ENCODE measurements around the gene ZNF304. TPM values are rescaled to one million over a fixed set of nuclear protein-coding genes. Genes with fewer than 3 reads are reported as not detected.

ZNF304 gene
- total and polyA plus RNA-seq, 2 experiments from 2014 or later: 3.5 to 12.4 TPM

DNA sequence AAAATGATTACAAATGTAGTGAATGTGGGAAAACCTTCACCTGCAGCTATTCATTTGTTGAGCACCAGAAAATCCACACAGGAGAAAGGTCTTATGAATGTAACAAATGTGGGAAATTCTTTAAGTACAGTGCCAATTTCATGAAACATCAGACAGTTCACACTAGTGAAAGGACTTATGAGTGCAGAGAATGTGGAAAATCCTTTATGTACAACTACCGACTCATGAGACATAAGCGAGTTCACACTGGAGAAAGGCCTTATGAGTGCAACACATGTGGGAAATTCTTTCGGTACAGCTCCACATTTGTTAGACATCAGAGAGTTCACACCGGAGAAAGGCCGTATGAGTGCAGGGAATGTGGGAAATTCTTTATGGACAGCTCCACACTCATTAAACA lies 47.8 kb downstream of the ZNF304 start:
- Histone ChIP-seq H4K20me1 (replicated peaks; ENCODE audit: insufficient read depth) (no peaks in the 10 kb centered on the region), H3K79me2 (replicated peaks; ENCODE audit: insufficient read depth) (no peaks in the 10 kb centered on the region), H3K4me1 (ENCODE audit: insufficient read depth) (no peaks in the 10 kb centered on the region), H3K36me3 (ENCODE audit: insufficient read depth) (peaks cover 8% of the 10 kb centered on the region; the same call in 1 of the 2 replicates), H3K4me3 (no peak overlapping the region), H3K27me3 (ENCODE audit: insufficient read depth) (no peaks in the 10 kb centered on the region), H3K4me2 (no peak overlapping the region), H2AFZ (no peak overlapping the region), H3K27ac (ENCODE audit: low read depth) (no peak overlapping the region), H3F3A (replicated peaks; ENCODE audit: low read depth) (no peaks in the 10 kb centered on the region), H3K9me2 (ENCODE audit: insufficient read depth) (no peaks in the 10 kb centered on the region)
- no peaks in the 10 kb centered on the region for H3K27me3 Mint-ChIP-seq (ENCODE audit: insufficient read depth, low read depth, poor library complexity)
- peaks cover 49% of the 10 kb centered on the region for H3K36me3 Mint-ChIP-seq (ENCODE audit: low read depth)
- no peak overlapping the region for H3K27ac Mint-ChIP-seq
- ATAC-seq (no peak), DNase-seq (ENCODE audit: low spot score) (no peak)
- no peaks in the 10 kb centered on the region for H3K4me1 Mint-ChIP-seq
- H3K9me3 Mint-ChIP-seq: peaks cover 25% of the 10 kb centered on the region
- TF ChIP-seq ZNF114 (CRISPR knock-in tag; IDR thresholded peaks at IDR 0.05): no peak
- TF ChIP-seq, protein P1, sequence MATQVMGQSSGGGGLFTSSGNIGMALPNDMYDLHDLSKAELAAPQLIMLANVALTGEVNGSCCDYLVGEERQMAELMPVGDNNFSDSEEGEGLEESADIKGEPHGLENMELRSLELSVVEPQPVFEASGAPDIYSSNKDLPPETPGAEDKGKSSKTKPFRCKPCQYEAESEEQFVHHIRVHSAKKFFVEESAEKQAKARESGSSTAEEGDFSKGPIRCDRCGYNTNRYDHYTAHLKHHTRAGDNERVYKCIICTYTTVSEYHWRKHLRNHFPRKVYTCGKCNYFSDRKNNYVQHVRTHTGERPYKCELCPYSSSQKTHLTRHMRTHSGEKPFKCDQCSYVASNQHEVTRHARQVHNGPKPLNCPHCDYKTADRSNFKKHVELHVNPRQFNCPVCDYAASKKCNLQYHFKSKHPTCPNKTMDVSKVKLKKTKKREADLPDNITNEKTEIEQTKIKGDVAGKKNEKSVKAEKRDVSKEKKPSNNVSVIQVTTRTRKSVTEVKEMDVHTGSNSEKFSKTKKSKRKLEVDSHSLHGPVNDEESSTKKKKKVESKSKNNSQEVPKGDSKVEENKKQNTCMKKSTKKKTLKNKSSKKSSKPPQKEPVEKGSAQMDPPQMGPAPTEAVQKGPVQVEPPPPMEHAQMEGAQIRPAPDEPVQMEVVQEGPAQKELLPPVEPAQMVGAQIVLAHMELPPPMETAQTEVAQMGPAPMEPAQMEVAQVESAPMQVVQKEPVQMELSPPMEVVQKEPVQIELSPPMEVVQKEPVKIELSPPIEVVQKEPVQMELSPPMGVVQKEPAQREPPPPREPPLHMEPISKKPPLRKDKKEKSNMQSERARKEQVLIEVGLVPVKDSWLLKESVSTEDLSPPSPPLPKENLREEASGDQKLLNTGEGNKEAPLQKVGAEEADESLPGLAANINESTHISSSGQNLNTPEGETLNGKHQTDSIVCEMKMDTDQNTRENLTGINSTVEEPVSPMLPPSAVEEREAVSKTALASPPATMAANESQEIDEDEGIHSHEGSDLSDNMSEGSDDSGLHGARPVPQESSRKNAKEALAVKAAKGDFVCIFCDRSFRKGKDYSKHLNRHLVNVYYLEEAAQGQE (IDR thresholded peaks at IDR 0.05; ENCODE audit: unreplicated experiment): no peak
- no peak for TF ChIP-seq EZH2phosphoT487 (IDR thresholded peaks at IDR 0.05; ENCODE audit: unreplicated experiment)
- no peak for TF ChIP-seq CREB1 (CRISPR knock-in tag; IDR thresholded peaks at IDR 0.05; ENCODE audit: low read depth)
- TF ChIP-seq, protein P2, sequence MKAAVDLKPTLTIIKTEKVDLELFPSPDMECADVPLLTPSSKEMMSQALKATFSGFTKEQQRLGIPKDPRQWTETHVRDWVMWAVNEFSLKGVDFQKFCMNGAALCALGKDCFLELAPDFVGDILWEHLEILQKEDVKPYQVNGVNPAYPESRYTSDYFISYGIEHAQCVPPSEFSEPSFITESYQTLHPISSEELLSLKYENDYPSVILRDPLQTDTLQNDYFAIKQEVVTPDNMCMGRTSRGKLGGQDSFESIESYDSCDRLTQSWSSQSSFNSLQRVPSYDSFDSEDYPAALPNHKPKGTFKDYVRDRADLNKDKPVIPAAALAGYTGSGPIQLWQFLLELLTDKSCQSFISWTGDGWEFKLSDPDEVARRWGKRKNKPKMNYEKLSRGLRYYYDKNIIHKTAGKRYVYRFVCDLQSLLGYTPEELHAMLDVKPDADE (IDR thresholded peaks at IDR 0.05): no peak
- TF ChIP-seq ZNF331 (CRISPR knock-in tag; IDR thresholded peaks at IDR 0.05; ENCODE audit: low read depth): no peak
- TF ChIP-seq, protein P3, sequence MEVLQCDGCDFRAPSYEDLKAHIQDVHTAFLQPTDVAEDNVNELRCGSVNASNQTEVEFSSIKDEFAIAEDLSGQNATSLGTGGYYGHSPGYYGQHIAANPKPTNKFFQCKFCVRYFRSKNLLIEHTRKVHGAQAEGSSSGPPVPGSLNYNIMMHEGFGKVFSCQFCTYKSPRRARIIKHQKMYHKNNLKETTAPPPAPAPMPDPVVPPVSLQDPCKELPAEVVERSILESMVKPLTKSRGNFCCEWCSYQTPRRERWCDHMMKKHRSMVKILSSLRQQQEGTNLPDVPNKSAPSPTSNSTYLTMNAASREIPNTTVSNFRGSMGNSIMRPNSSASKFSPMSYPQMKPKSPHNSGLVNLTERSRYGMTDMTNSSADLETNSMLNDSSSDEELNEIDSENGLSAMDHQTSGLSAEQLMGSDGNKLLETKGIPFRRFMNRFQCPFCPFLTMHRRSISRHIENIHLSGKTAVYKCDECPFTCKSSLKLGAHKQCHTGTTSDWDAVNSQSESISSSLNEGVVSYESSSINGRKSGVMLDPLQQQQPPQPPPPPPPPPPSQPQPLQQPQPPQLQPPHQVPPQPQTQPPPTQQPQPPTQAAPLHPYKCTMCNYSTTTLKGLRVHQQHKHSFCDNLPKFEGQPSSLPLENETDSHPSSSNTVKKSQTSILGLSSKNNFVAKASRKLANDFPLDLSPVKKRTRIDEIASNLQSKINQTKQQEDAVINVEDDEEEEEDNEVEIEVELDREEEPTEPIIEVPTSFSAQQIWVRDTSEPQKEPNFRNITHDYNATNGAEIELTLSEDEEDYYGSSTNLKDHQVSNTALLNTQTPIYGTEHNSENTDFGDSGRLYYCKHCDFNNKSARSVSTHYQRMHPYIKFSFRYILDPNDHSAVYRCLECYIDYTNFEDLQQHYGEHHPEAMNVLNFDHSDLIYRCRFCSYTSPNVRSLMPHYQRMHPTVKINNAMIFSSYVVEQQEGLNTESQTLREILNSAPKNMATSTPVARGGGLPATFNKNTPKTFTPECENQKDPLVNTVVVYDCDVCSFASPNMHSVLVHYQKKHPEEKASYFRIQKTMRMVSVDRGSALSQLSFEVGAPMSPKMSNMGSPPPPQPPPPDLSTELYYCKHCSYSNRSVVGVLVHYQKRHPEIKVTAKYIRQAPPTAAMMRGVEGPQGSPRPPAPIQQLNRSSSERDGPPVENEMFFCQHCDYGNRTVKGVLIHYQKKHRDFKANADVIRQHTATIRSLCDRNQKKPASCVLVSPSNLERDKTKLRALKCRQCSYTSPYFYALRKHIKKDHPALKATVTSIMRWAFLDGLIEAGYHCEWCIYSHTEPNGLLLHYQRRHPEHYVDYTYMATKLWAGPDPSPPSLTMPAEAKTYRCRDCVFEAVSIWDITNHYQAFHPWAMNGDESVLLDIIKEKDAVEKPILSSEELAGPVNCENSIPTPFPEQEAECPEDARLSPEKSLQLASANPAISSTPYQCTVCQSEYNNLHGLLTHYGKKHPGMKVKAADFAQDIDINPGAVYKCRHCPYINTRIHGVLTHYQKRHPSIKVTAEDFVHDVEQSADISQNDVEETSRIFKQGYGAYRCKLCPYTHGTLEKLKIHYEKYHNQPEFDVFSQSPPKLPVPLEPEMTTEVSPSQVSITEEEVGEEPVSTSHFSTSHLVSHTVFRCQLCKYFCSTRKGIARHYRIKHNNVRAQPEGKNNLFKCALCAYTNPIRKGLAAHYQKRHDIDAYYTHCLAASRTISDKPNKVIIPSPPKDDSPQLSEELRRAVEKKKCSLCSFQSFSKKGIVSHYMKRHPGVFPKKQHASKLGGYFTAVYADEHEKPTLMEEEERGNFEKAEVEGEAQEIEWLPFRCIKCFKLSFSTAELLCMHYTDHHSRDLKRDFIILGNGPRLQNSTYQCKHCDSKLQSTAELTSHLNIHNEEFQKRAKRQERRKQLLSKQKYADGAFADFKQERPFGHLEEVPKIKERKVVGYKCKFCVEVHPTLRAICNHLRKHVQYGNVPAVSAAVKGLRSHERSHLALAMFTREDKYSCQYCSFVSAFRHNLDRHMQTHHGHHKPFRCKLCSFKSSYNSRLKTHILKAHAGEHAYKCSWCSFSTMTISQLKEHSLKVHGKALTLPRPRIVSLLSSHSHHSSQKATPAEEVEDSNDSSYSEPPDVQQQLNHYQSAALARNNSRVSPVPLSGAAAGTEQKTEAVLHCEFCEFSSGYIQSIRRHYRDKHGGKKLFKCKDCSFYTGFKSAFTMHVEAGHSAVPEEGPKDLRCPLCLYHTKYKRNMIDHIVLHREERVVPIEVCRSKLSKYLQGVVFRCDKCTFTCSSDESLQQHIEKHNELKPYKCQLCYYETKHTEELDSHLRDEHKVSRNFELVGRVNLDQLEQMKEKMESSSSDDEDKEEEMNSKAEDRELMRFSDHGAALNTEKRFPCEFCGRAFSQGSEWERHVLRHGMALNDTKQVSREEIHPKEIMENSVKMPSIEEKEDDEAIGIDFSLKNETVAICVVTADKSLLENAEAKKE (CRISPR knock-in tag; IDR thresholded peaks at IDR 0.05): no peak
- no peak for TF ChIP-seq EZH2 (IDR thresholded peaks at IDR 0.05; ENCODE audit: low read depth, unreplicated experiment)
- TF ChIP-seq NANOG (IDR thresholded peaks at IDR 0.05; ENCODE audit: borderline replicate concordance): no peak
- no peak for TF ChIP-seq STAT1 (IDR thresholded peaks at IDR 0.05; ENCODE audit: unreplicated experiment)
- no peak for TF ChIP-seq POLR2AphosphoS5 (IDR thresholded peaks at IDR 0.05; ENCODE audit: low read depth)
- TF ChIP-seq JUNB (IDR thresholded peaks at IDR 0.05; ENCODE audit: unreplicated experiment): no peak
- TF ChIP-seq, protein P4, sequence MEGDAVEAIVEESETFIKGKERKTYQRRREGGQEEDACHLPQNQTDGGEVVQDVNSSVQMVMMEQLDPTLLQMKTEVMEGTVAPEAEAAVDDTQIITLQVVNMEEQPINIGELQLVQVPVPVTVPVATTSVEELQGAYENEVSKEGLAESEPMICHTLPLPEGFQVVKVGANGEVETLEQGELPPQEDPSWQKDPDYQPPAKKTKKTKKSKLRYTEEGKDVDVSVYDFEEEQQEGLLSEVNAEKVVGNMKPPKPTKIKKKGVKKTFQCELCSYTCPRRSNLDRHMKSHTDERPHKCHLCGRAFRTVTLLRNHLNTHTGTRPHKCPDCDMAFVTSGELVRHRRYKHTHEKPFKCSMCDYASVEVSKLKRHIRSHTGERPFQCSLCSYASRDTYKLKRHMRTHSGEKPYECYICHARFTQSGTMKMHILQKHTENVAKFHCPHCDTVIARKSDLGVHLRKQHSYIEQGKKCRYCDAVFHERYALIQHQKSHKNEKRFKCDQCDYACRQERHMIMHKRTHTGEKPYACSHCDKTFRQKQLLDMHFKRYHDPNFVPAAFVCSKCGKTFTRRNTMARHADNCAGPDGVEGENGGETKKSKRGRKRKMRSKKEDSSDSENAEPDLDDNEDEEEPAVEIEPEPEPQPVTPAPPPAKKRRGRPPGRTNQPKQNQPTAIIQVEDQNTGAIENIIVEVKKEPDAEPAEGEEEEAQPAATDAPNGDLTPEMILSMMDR (conservative IDR thresholded peaks at IDR 0.05; ENCODE audit: low read depth in 2 of 2): no peak
- H3K4me3 Mint-ChIP-seq: no peak overlapping the region

Data from GM23338 (cell line).